Adrenal gland (tissue), 19 donors: ENCODE data around the gene POGK. TPM values are rescaled to one million over a fixed set of nuclear protein-coding genes. Genes with fewer than 3 reads are reported as not detected.
A peak's percentile ranks its signal among the peaks of the same experiment; 100 is the strongest.

Experiments used
- DNase-seq, 7 donors: peaks; one replicate each; pipeline ENCODE4 v3.0.0-alpha.2; 2019 to 2020
- H3K27ac ChIP-seq, 5 donors: fragments of 200-600 bp; sonication (generic) in 4 of 5; 1 replicate in 3 of 5; 2 replicates in 2 of 5; pipeline versions ENCODE4 v1.5.1 to v1.8.0; 2016 to 2020; ENCODE audit warnings: mild to moderate bottlenecking in 1 of 5
- H3K27me3 ChIP-seq: fragments of 200-600 bp; 2 replicates; pipeline ENCODE4 v1.8.0; 2021
- H3K36me3 ChIP-seq, 2 donors: fragments of 200-600 bp; replicated peaks in 1 of 2; 1 replicate in 1 of 2; 2 replicates in 1 of 2; pipeline versions ENCODE4 v1.5.1 to v1.8.0; 2018 to 2022
- H3K4me1 ChIP-seq, 2 donors: fragments of 200-600 bp; replicated peaks in 1 of 2; 1 replicate in 1 of 2; 2 replicates in 1 of 2; pipeline versions ENCODE4 v1.5.1 to v1.8.0; 2018 to 2021
- H3K4me3 ChIP-seq, 4 donors: fragments of 200-600 bp; sonication (generic) in 3 of 4; one replicate each; pipeline ENCODE4 v1.5.1; 2016 to 2018
- H3K9me3 ChIP-seq, 3 donors: fragments of 200-600 bp; sonication (generic) in 1 of 3; replicated peaks in 1 of 3; 1 replicate in 2 of 3; 2 replicates in 1 of 3; pipeline versions ENCODE4 v1.5.1 to v1.8.0; 2016 to 2021
- POLR2A ChIP-seq, 2 donors: fragments of 450-650 bp; IDR thresholded peaks; one replicate each; pipeline ENCODE4 v1.6.1; 2017; ENCODE audit warnings: antibody characterized with exemption in 2 of 2, mild to moderate bottlenecking in 2 of 2, moderate library complexity in 1 of 2
- WGBS, 4 donors: extraction: QIAGEN DNeasy Blood & Tissue Kit in 2 of 4; methylation state at CpG; one replicate each; pipeline versions ENCODE4 v1.1.5 to v1.1.7; 2013 to 2017; 5-methylcytosine and 5-hydroxymethylcytosine counted together
- intact Hi-C, 2 donors: fragments of 100-400 bp; cut with DNase I; formaldehyde crosslinking; loops; one replicate each; pipeline versions ENCODE4 v1.14.1 to v1.15.0; 2022 to 2023
- long read RNA-seq, 10 donors: library from polyadenylated mRNA in 3 of 10; unstranded in 2 of 10; stranded (forward) in 1 of 10; transcript quantifications; one replicate each; pipeline ENCODE4 v2.0.0 and lab custom pipeline, GENCODE V29; 2021 to 2026
- polyA plus RNA-seq, 3 donors: library from polyadenylated mRNA; stranded (reverse); fragments of 200-250 nt in 2 of 3; fragments of 350-450 nt in 1 of 3; fragmentation: Illumina TruSeq in 1 of 3; extraction: RNeasy Lipid Tissue Mini Kit (QIAGEN cat#74804) in 1 of 3; gene quantifications; one replicate each; pipeline ENCODE4 v1.2.3, GENCODE V29; 2013 to 2014
- total RNA-seq, 9 donors: library from RNA; depleted of rRNA in 4 of 9; stranded (reverse); fragments of >200 nt in 4 of 9; fragments of 120-200 nt in 1 of 9; fragmentation: NEBNext Ultra II Directional in 1 of 9; extraction: Animal tissue kit (Norgen Biotek cat#: 25700) in 1 of 9; gene quantifications; one replicate each; pipeline versions ENCODE4 v1.1.0 to v1.2.4, GENCODE V29; 2013 to 2023
- TF ChIP-seq, protein P1 (sequence below), 6 experiments: fragments of 450-650 bp in 4 of 6; fragments of 200-600 bp in 2 of 6; sonication (generic) in 1 of 6; IDR thresholded peaks; 1 replicate in 5 of 6; 2 replicates in 1 of 6; pipeline versions ENCODE4 v1.5.1 to v1.8.0; 2016 to 2021; ENCODE audit warnings: antibody characterized with exemption in 6 of 6, mild to moderate bottlenecking in 2 of 6, moderate library complexity in 1 of 6
- donor health status: healthy with polysubstance abuse.
- donor health status: Bipolar disorder and iron deficiency.
- donor health status: DM: yes; HTN: yes; CAD: no.
- donor health status: DM: no; HTN: no; CAD: no.
- donor health status: DM: no; HTN: no; CAD: no.
- donor health status: DM: yes; HTN: yes; CAD: no.

POGK gene, protein sequence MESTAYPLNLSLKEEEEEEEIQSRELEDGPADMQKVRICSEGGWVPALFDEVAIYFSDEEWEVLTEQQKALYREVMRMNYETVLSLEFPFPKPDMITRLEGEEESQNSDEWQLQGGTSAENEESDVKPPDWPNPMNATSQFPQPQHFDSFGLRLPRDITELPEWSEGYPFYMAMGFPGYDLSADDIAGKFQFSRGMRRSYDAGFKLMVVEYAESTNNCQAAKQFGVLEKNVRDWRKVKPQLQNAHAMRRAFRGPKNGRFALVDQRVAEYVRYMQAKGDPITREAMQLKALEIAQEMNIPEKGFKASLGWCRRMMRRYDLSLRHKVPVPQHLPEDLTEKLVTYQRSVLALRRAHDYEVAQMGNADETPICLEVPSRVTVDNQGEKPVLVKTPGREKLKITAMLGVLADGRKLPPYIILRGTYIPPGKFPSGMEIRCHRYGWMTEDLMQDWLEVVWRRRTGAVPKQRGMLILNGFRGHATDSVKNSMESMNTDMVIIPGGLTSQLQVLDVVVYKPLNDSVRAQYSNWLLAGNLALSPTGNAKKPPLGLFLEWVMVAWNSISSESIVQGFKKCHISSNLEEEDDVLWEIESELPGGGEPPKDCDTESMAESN
- total RNA-seq = 10 to 100 TPM; 11.0 to 31.1 (median 23.3) TPM
- 10 to 100 TPM in 1 of 3 donors, 1 to 10 TPM in 2; 7.3 to 12.9 (median 9.6) TPM for polyA plus RNA-seq
- long read RNA-seq, donor 1, full-length matches to known transcripts = 2 of 2 reads
- long read RNA-seq, donor 1, partial matches to known transcripts = 0 of 2 reads
- long read RNA-seq, donor 1, other reads (novel, unspliced or antisense) = 0 of 2 reads
- long read RNA-seq, donor 2 = 0 reads
- long read RNA-seq, donor 3, full-length matches to known transcripts = 1 of 1 reads
- long read RNA-seq, donor 3, partial matches to known transcripts = 0 of 1 reads
- long read RNA-seq, donor 3, other reads (novel, unspliced or antisense) = 0 of 1 reads
- long read RNA-seq, donor 4, partial matches to known transcripts = 1 of 2 reads
- long read RNA-seq, donor 4, other reads (novel, unspliced or antisense) = 1 of 2 reads
- long read RNA-seq, donor 5, full-length matches to known transcripts = 7 of 19 reads
- long read RNA-seq, donor 5, partial matches to known transcripts = 1 of 19 reads
- long read RNA-seq, donor 5, other reads (novel, unspliced or antisense) = 11 of 19 reads
- long read RNA-seq, donor 6, full-length matches to known transcripts = 1 of 5 reads
- long read RNA-seq, donor 6, partial matches to known transcripts = 3 of 5 reads
- long read RNA-seq, donor 6, other reads (novel, unspliced or antisense) = 1 of 5 reads
- long read RNA-seq, donor 7, full-length matches to known transcripts = 1 of 1 reads
- long read RNA-seq, donor 7, partial matches to known transcripts = 0 of 1 reads
- long read RNA-seq, donor 7, other reads (novel, unspliced or antisense) = 0 of 1 reads
- long read RNA-seq, donor 8, full-length matches to known transcripts = 2 of 2 reads
- long read RNA-seq, donor 8, partial matches to known transcripts = 0 of 2 reads
- long read RNA-seq, donor 8, other reads (novel, unspliced or antisense) = 0 of 2 reads
- long read RNA-seq, donor 9, partial matches to known transcripts = 0 of 7 reads
- long read RNA-seq, donor 9, other reads (novel, unspliced or antisense) = 5 of 7 reads
- long read RNA-seq, donor 10 = 0 reads

DNA sequence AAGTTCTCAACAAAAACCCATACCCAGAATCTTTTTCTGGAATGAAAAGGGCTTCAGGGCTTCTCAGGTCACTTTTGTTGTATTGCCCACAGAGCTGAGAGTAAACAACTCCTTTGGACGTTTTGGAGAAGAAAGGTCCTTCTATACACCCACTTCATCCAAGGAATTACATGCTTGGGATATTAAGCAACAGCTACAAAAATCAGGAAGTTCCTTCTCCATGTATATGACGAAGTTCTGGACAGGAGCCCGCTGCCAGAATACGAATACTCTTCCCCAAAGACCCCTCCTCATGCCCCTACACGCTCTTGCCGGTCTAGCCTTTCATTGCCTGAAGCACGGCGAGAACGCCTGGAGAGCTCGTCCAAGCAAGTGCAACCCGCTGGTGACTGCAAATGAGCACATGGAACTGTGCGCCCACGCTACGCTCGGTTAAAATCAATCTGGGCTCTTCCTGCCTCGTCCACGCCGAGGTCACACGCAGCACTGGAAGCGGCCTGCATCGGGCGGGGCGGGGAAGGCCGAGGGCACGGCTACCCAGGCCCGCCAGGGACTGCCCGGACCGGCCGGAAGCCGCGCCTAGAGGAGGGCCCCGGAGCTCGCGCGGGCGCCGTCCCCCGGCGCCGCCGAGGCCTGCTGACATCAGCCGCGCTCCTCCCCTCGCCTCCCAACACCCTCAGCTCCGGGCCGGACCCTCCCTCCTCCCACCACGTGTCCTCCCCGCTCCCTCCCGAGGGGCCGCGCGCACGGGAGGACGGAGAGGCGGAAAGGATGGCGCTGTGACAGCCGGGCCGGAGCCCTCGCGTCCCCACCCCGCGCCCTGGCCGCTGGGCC, at the start of gene POGK:
Gene POGK (plus strand): TSS at position 710 of the 834 bp plus-strand sequence. CDS start 1,482 bp downstream, outside the sequence.
- Histone ChIP-seq H3K36me3 (peaks cover 0 to 29% of the 10 kb centered on the region in 2 donors), H3K9me3 (no peaks in the 10 kb centered on the region), H3K27ac (peak within 1 kb of the TSS; percentile 54 to 93 (median 87)), H3K4me3 (peak within 1 kb of the TSS; percentile 16 to 95 (median 36)), H3K4me1 (peaks cover 24 to 35% of the 10 kb centered on the region in 2 donors), H3K27me3 (no peaks in the 10 kb centered on the region)
- intact Hi-C loops = no loop called here
- peak; percentile 42 to 77 for TF ChIP-seq POLR2A (IDR thresholded peaks at IDR 0.05)
- TF ChIP-seq, protein P1, sequence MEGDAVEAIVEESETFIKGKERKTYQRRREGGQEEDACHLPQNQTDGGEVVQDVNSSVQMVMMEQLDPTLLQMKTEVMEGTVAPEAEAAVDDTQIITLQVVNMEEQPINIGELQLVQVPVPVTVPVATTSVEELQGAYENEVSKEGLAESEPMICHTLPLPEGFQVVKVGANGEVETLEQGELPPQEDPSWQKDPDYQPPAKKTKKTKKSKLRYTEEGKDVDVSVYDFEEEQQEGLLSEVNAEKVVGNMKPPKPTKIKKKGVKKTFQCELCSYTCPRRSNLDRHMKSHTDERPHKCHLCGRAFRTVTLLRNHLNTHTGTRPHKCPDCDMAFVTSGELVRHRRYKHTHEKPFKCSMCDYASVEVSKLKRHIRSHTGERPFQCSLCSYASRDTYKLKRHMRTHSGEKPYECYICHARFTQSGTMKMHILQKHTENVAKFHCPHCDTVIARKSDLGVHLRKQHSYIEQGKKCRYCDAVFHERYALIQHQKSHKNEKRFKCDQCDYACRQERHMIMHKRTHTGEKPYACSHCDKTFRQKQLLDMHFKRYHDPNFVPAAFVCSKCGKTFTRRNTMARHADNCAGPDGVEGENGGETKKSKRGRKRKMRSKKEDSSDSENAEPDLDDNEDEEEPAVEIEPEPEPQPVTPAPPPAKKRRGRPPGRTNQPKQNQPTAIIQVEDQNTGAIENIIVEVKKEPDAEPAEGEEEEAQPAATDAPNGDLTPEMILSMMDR (IDR thresholded peaks at IDR 0.05) = peak in 2 of 6 experiments; percentile 4 to 9
- WGBS, 4 donors = 0 to 1% (median 0%) methylated on average over 11 to 63 of the region's 63 CpGs
- peak; percentile 92 to 95 (median 93) for DNase-seq

DNA sequence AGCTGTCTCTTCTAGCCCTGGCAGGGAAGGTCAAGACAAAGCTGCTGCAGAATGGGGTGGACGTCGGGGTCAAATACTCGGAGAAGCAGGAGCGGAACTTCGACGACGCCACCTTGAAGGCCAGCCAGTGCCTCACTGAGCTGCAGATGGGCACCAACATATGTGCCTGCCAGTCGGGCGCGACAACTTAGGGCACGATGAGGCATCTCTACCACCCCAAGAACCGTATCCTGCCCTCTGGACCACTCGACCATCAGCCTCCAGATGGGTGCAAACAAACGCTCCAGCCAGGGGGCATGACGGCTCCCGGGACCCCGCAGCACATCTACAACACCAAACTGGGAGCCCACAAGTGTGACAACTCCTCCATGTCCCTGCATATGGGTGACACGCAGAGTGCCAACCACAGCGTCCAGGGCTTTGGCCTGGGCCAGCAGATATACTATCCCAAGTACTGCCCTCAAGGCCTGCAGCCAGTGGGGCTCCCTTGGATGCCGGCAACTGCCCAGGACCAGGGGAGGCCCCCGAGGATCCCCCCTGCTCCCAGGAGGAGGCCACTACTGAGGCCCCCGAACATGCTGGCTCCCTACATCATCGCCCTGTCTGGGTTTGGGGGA, 42.5 kb upstream of the POGK start:
- Histone ChIP-seq H3K4me1 (no peaks in the 10 kb centered on the region), H3K27ac (no peak overlapping the region), H3K36me3 (no peaks in the 10 kb centered on the region), H3K27me3 (peaks cover 12% of the 10 kb centered on the region), H3K9me3 (no peaks in the 10 kb centered on the region), H3K4me3 (no peak overlapping the region)
- DNase-seq = no peak
- TF ChIP-seq, protein P1 (IDR thresholded peaks at IDR 0.05) = no peak
- intact Hi-C loops = no loop called here
- WGBS, 4 donors = 76 to 92% (median 87%) methylated on average over 17 to 23 of the region's 23 CpGs

DNA sequence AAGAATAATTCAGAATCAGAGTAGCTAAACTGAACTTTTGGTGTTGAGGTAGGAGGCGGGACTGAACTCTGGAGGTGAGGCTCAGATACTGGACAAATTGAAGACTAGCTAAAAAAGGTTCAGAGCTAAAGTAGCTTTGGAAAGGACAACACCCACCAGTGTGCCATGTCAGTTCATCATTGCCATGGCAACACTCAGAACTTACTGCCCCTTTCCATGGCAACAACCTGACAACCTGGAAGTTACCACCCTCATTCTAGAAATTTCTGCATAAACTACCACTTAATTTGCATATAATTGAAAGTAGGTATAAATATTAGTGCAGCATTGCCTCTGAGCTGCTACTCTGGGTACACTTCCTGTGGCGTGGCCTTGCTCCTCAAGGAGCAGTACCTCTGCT, 30.3 kb upstream of the POGK start:
- no peaks in the 10 kb centered on the region for H3K4me1 ChIP-seq
- no peaks in the 10 kb centered on the region for H3K9me3 ChIP-seq
- intact Hi-C loops = no loop called here
- TF ChIP-seq, protein P1 (IDR thresholded peaks at IDR 0.05) = no peak
- no peak for TF ChIP-seq POLR2A (IDR thresholded peaks at IDR 0.05)
- WGBS, 4 donors = 73 to 81% (median 79%) methylated on average over 2 of the region's 2 CpGs
- no peak for DNase-seq
- H3K4me3 ChIP-seq = no peak overlapping the region
- no peak overlapping the region for H3K27ac ChIP-seq
- H3K36me3 ChIP-seq = no peaks in the 10 kb centered on the region
- no peaks in the 10 kb centered on the region for H3K27me3 ChIP-seq
